ENCODE data around the gene H2BK1. TPM values are rescaled to one million over a fixed set of nuclear protein-coding genes. Genes with fewer than 3 reads are reported as not detected.

H2BK1 gene
- total and polyA plus RNA-seq, 2 experiments from 2014 or later: not detected

GRCh38 chr7:151161757-151162156 lies 48.5 kb downstream of the H2BK1 start:
- 62% methylated on average over 1 of the region's 1 CpG for WGBS (ENCODE audit: low lambda C conversion rate, missing lambda C conversion rate)

More at GRCh38 chr7:151161757-151162156, 48.5 kb downstream of the H2BK1 start:
- TF ChIP-seq CTCF (IDR thresholded peaks at IDR 0.05; ENCODE audit: poor library complexity) (no peak), EZH2phosphoT487 (IDR thresholded peaks at IDR 0.05; ENCODE audit: low read depth, severe bottlenecking, unreplicated experiment) (no peak)
- no peaks in the 10 kb centered on the region for H3K79me2 ChIP-seq
- peaks cover 83% of the 10 kb centered on the region for H3K27me3 ChIP-seq
- no peak overlapping the region for H3K4me3 ChIP-seq
- peaks cover 1% of the 10 kb centered on the region for H3K4me1 ChIP-seq (ENCODE audit: insufficient read depth)
- H4K20me1 ChIP-seq (ENCODE audit: insufficient read depth, poor library complexity, severe bottlenecking): no peaks in the 10 kb centered on the region
- no peaks in the 10 kb centered on the region for H3K36me3 ChIP-seq (replicated peaks; ENCODE audit: insufficient read depth, low read depth)
- no peaks in the 10 kb centered on the region for H3K9me2 ChIP-seq (replicated peaks; ENCODE audit: insufficient read depth)
- no peak overlapping the region for H2AFZ ChIP-seq
- H3K9me3 ChIP-seq (ENCODE audit: low read depth): no peaks in the 10 kb centered on the region
- H3K27ac ChIP-seq: no peak overlapping the region
- H3K4me2 ChIP-seq: no peak overlapping the region
- no peak for DNase-seq (ENCODE audit: low spot score)

MicroRNAs encoded within 50 kb of the gene (microRNA counts, 767-probe panel; counts per million panel counts)
- microRNA hsa-miR-671-3p: not detected
- not detected for microRNA hsa-miR-671-5p

Other genes starting within 250 kb of the H2BK1 start
- 8.4 and 9.4 TPM in 2 replicates for gene KCNH2, start 232.2 kb downstream of the H2BK1 start, total RNA-seq
- 9.1 and 11.3 TPM in 2 replicates for gene KCNH2, start 232.2 kb downstream of the H2BK1 start, polyA plus RNA-seq
- gene NOS3, start 219.5 kb downstream of the H2BK1 start, total RNA-seq: 8.1 and 9.8 TPM in 2 replicates
- 15.3 and 17.4 TPM in 2 replicates for gene NOS3, start 219.5 kb downstream of the H2BK1 start, polyA plus RNA-seq
- 0.64 and 0.80 TPM in 2 replicates for gene ATG9B, start 186.0 kb downstream of the H2BK1 start, total RNA-seq
- 2.4 and 13.2 TPM in 2 replicates for gene ATG9B, start 186.0 kb downstream of the H2BK1 start, polyA plus RNA-seq
- 22.6 and 24.4 TPM in 2 replicates for gene ABCB8, start 182.0 kb downstream of the H2BK1 start, total RNA-seq
- gene ABCB8, start 182.0 kb downstream of the H2BK1 start, polyA plus RNA-seq: 32.6 and 41.2 TPM in 2 replicates
- 2.9 and 4.5 TPM in 2 replicates for gene ASIC3, start 162.0 kb downstream of the H2BK1 start, total RNA-seq
- gene ASIC3, start 162.0 kb downstream of the H2BK1 start, polyA plus RNA-seq: 2.1 and 7.0 TPM in 2 replicates
- gene CDK5, start 152.6 kb downstream of the H2BK1 start, total RNA-seq: 15.2 and 17.4 TPM in 2 replicates
- 29.4 and 39.4 TPM in 2 replicates for gene CDK5, start 152.6 kb downstream of the H2BK1 start, polyA plus RNA-seq
- 153 and 188 TPM in 2 replicates for gene SLC4A2, start 150.9 kb downstream of the H2BK1 start, total RNA-seq
- 167 and 175 TPM in 2 replicates for gene SLC4A2, start 150.9 kb downstream of the H2BK1 start, polyA plus RNA-seq
- gene FASTK, start 129.7 kb downstream of the H2BK1 start, total RNA-seq: 105 and 107 TPM in 2 replicates
- 193 and 202 TPM in 2 replicates for gene FASTK, start 129.7 kb downstream of the H2BK1 start, polyA plus RNA-seq
- 40.5 and 45.0 TPM in 2 replicates for gene TMUB1, start 127.0 kb downstream of the H2BK1 start, total RNA-seq
- gene TMUB1, start 127.0 kb downstream of the H2BK1 start, polyA plus RNA-seq: 83.1 and 91.9 TPM in 2 replicates
- gene AGAP3, start 124.0 kb downstream of the H2BK1 start, total RNA-seq: 23.7 and 44.0 TPM in 2 replicates
- 56.7 and 63.5 TPM in 2 replicates for gene AGAP3, start 124.0 kb downstream of the H2BK1 start, polyA plus RNA-seq
- not detected in 2 replicates for gene GBX1, start 42.8 kb downstream of the H2BK1 start, total RNA-seq
- not detected in 2 replicates for gene GBX1, start 42.8 kb downstream of the H2BK1 start, polyA plus RNA-seq
- gene ASB10, start 23.2 kb downstream of the H2BK1 start, total RNA-seq: not detected in 2 replicates
- gene ASB10, start 23.2 kb downstream of the H2BK1 start, polyA plus RNA-seq: not detected in 2 replicates
- 35.3 and 35.8 TPM in 2 replicates for gene ABCF2, start 16.7 kb upstream of the H2BK1 start, total RNA-seq
- 25.6 and 32.9 TPM in 2 replicates for gene ABCF2, start 16.7 kb upstream of the H2BK1 start, polyA plus RNA-seq
- 36.9 and 51.0 TPM in 2 replicates for gene CHPF2, start 22.0 kb upstream of the H2BK1 start, total RNA-seq
- gene CHPF2, start 22.0 kb upstream of the H2BK1 start, polyA plus RNA-seq: 68.2 and 70.0 TPM in 2 replicates
- 38.0 and 42.4 TPM in 2 replicates for gene SMARCD3, start 38.2 kb upstream of the H2BK1 start, total RNA-seq
- gene SMARCD3, start 38.2 kb upstream of the H2BK1 start, polyA plus RNA-seq: 73.1 and 111 TPM in 2 replicates
- gene NUB1, start 131.3 kb upstream of the H2BK1 start, total RNA-seq: 38.6 and 42.5 TPM in 2 replicates
- 22.6 and 28.4 TPM in 2 replicates for gene NUB1, start 131.3 kb upstream of the H2BK1 start, polyA plus RNA-seq
- gene WDR86, start 199.6 kb upstream of the H2BK1 start, total RNA-seq: 10.6 and 15.5 TPM in 2 replicates
- 12.4 and 19.1 TPM in 2 replicates for gene WDR86, start 199.6 kb upstream of the H2BK1 start, polyA plus RNA-seq
- gene CRYGN, start 229.7 kb upstream of the H2BK1 start, total RNA-seq: not detected in 2 replicates
- gene CRYGN, start 229.7 kb upstream of the H2BK1 start, polyA plus RNA-seq: 0.24 and 0.64 TPM in 2 replicates

Data from hepatocyte (in vitro differentiated cells).